Neural cell (in vitro differentiated cells): Measurements from ENCODE around the gene EDIL3. TPM values are rescaled to one million over a fixed set of nuclear protein-coding genes. Genes with fewer than 3 reads are reported as not detected.

ENCODE experiments used
- H2AFZ ChIP-seq: fragments of 200-600, 300-800 bp; sonication (generic), shearing (Covaris generic); 2 replicates; pipeline ENCODE4 v1.6.0; 2014; ENCODE audit warnings: low read depth, mild to moderate bottlenecking, antibody characterized with exemption, low read length, moderate library complexity
- H3F3A ChIP-seq: fragments of 200-600 bp; shearing (Covaris generic); 2 replicates; pipeline ENCODE4 v1.6.1; 2016; ENCODE audit warnings: mild to moderate bottlenecking, moderate library complexity, mixed read lengths, antibody characterized with exemption, low read length; ENCODE audit not compliant: insufficient read depth, poor library complexity, severe bottlenecking
- H3K27ac ChIP-seq: fragments of 200-600, 300-800 bp; sonication (generic), shearing (Covaris generic); 2 replicates; pipeline ENCODE4 v1.5.1; 2014; ENCODE audit warnings: mild to moderate bottlenecking, low read length, moderate library complexity
- H3K27me3 ChIP-seq: fragments of 300-800, 200-600 bp; sonication (generic), shearing (Covaris generic); 2 replicates; pipeline ENCODE4 v1.6.0; 2014; ENCODE audit warnings: mild to moderate bottlenecking, low read depth, low read length, moderate library complexity; ENCODE audit not compliant: insufficient read depth
- H3K36me3 ChIP-seq: fragments of 300-800, 200-600 bp; sonication (generic), shearing (Covaris generic); 2 replicates; pipeline ENCODE4 v1.5.1; 2014; ENCODE audit warnings: mild to moderate bottlenecking, antibody characterized with exemption, low read length, moderate library complexity; ENCODE audit not compliant: insufficient read depth
- H3K4me2 ChIP-seq: fragments of 300-800, 200-600 bp; sonication (generic), shearing (Covaris generic); 2 replicates; pipeline ENCODE4 v1.6.0; 2014; ENCODE audit warnings: mild to moderate bottlenecking, low read length
- H3K4me3 ChIP-seq: fragments of 300-800, 200-600 bp; sonication (generic), shearing (Covaris generic); 2 replicates; pipeline ENCODE4 v1.5.1; 2014; ENCODE audit warnings: mild to moderate bottlenecking, low read length, moderate library complexity
- H3K79me2 ChIP-seq: fragments of 200-600 bp; shearing (Covaris generic); replicated peaks from 2 replicates; pipeline ENCODE4 v1.6.0; 2014; ENCODE audit warnings: mild to moderate bottlenecking, low read length, moderate library complexity; ENCODE audit not compliant: insufficient read depth
- H3K9ac ChIP-seq: fragments of 300-800, 200-600 bp; sonication (generic), shearing (Covaris generic); 2 replicates; pipeline ENCODE4 v1.6.1; 2016; ENCODE audit warnings: mild to moderate bottlenecking, low read length, mixed read lengths
- H3K9me2 ChIP-seq: fragments of 200-600 bp; shearing (Covaris generic); 2 replicates; pipeline ENCODE4 v1.6.1; 2016; ENCODE audit warnings: mild to moderate bottlenecking, low read length, mixed read lengths; ENCODE audit not compliant: insufficient read depth
- H3K9me3 ChIP-seq: fragments of 200-600, 300-800 bp; sonication (generic), shearing (Covaris generic); 2 replicates; pipeline ENCODE4 v1.6.1; 2016; ENCODE audit warnings: mild to moderate bottlenecking, mixed run types, low read length, moderate library complexity, mixed read lengths
- H4K20me1 ChIP-seq: fragments of 200-600 bp; shearing (Covaris generic); 2 replicates; pipeline ENCODE4 v1.6.1; 2016; ENCODE audit warnings: mild to moderate bottlenecking, mixed run types; ENCODE audit not compliant: insufficient read depth
- CTCF ChIP-seq: fragments of 450-650 bp; IDR thresholded peaks from 2 replicates; pipeline ENCODE4 v1.5.1; 2014; ENCODE audit warnings: antibody characterized with exemption, mild to moderate bottlenecking, moderate library complexity; ENCODE audit not compliant: poor library complexity, severe bottlenecking
- EP300 ChIP-seq: fragments of 450-650 bp; conservative IDR thresholded peaks from 2 replicates; pipeline ENCODE4 v1.6.1; 2014; ENCODE audit warnings: antibody characterized with exemption, mild to moderate bottlenecking, moderate library complexity; ENCODE audit not compliant: poor library complexity, severe bottlenecking
- EZH2 ChIP-seq: fragments of 200-600, 300-800 bp; shearing (Covaris generic), sonication (generic); IDR thresholded peaks from 2 replicates; pipeline ENCODE4 v1.6.1; 2014; ENCODE audit warnings: antibody characterized with exemption, low read length, borderline replicate concordance, mild to moderate bottlenecking; ENCODE audit not compliant: insufficient read depth, poor library complexity, severe bottlenecking
- MXI1 ChIP-seq: fragments of 450-650 bp; conservative IDR thresholded peaks from 2 replicates; pipeline ENCODE4 v1.6.1; 2014; ENCODE audit warnings: antibody characterized with exemption, mild to moderate bottlenecking; ENCODE audit not compliant: poor library complexity, severe bottlenecking
- POLR2AphosphoS5 ChIP-seq: IDR thresholded peaks from 2 replicates; pipeline ENCODE4 v1.6.1; 2012
- RAD21 ChIP-seq: fragments of 450-650 bp; conservative IDR thresholded peaks from 2 replicates; pipeline ENCODE4 v1.6.1; 2014; ENCODE audit warnings: antibody characterized with exemption, mild to moderate bottlenecking, moderate library complexity
- REST ChIP-seq: IDR thresholded peaks from 2 replicates; pipeline ENCODE4 v1.6.1; 2012; ENCODE audit warnings: borderline replicate concordance
- SMC3 ChIP-seq: fragments of 450-650 bp; conservative IDR thresholded peaks from 2 replicates; pipeline ENCODE4 v1.6.1; 2014; ENCODE audit warnings: antibody characterized with exemption, mild to moderate bottlenecking, moderate library complexity; ENCODE audit not compliant: poor library complexity
- TAF1 ChIP-seq: IDR thresholded peaks from 2 replicates; pipeline ENCODE4 v1.6.1; 2012; ENCODE audit warnings: low read depth
- polyA plus RNA-seq: library from polyadenylated mRNA; depleted of rRNA; stranded (reverse); fragments of >200 nt; gene quantifications from 2 replicates; pipeline ENCODE4 v1.2.3, GENCODE V29; 2014

Gene EDIL3
- polyA plus RNA-seq, 1 donor from 2014 or later: 6.1 TPM

GRCh38 chr5:83924891-83925290, 459.8 kb downstream of the EDIL3 start:
- H3K27me3 ChIP-seq: no peaks in the 10 kb centered on the region
- no peaks in the 10 kb centered on the region for H3F3A ChIP-seq
- no peak overlapping the region for H3K4me3 ChIP-seq
- no peaks in the 10 kb centered on the region for H3K9me3 ChIP-seq
- H3K9ac ChIP-seq: no peak overlapping the region
- no peaks in the 10 kb centered on the region for H3K79me2 ChIP-seq
- H3K27ac ChIP-seq: no peak overlapping the region
- no peaks in the 10 kb centered on the region for H4K20me1 ChIP-seq
- H3K4me2 ChIP-seq: no peak overlapping the region
- H3K36me3 ChIP-seq: no peaks in the 10 kb centered on the region
- TF ChIP-seq RAD21 (no peak), EZH2 (no peak), MXI1 (no peak), POLR2AphosphoS5 (no peak), EP300 (no peak), CTCF (no peak), REST (no peak), SMC3 (no peak), TAF1 (no peak)
- H2AFZ ChIP-seq: no peak overlapping the region
- H3K9me2 ChIP-seq: no peaks in the 10 kb centered on the region

- TF ChIP-seq CTCF: no peak
- no peak for TF ChIP-seq SMC3
- TF ChIP-seq POLR2AphosphoS5: no peak
- TF ChIP-seq MXI1: no peak
- TF ChIP-seq EP300: no peak
- no peak for TF ChIP-seq REST
- no peak for TF ChIP-seq RAD21
- TF ChIP-seq TAF1: no peak
- no peak for TF ChIP-seq EZH2
- H3K79me2 ChIP-seq: no peaks in the 10 kb centered on the region
- H3K36me3 ChIP-seq: no peaks in the 10 kb centered on the region
- H3K4me2 ChIP-seq: no peak overlapping the region
- H3K4me3 ChIP-seq: no peak overlapping the region
- H2AFZ ChIP-seq: no peak overlapping the region
- H3K9ac ChIP-seq: no peak overlapping the region
- H3K9me2 ChIP-seq: no peaks in the 10 kb centered on the region
- no peaks in the 10 kb centered on the region for H3K27me3 ChIP-seq
- H3K27ac ChIP-seq: no peak overlapping the region
- H3K9me3 ChIP-seq: no peaks in the 10 kb centered on the region
- no peaks in the 10 kb centered on the region for H3F3A ChIP-seq
- H4K20me1 ChIP-seq: no peaks in the 10 kb centered on the region
Measured at GRCh38 chr5:83924171-83924570, 460.5 kb downstream of the EDIL3 start.
